GM10266 (cell line): Measurements from ENCODE around the gene TSHR.
A peak's percentile ranks its signal among the peaks of the same experiment; 100 is the strongest.

Experiments used
- DNase-seq: peaks from one replicate; pipeline ENCODE4 v3.0.0; 2012; ENCODE audit errors: extremely low spot score
- TF ChIP-seq, protein P1 (sequence below): IDR thresholded peaks from 2 replicates; pipeline ENCODE4 v1.5.1; 2012; ENCODE audit warnings: mild to moderate bottlenecking, low read depth; ENCODE audit not compliant: control insufficient read depth, insufficient read depth; ENCODE audit errors: missing control alignments

TSHR gene

GRCh38 chr14:81165188-81165587 lies 209.8 kb downstream of the TSHR start:
- TF ChIP-seq, protein P1, sequence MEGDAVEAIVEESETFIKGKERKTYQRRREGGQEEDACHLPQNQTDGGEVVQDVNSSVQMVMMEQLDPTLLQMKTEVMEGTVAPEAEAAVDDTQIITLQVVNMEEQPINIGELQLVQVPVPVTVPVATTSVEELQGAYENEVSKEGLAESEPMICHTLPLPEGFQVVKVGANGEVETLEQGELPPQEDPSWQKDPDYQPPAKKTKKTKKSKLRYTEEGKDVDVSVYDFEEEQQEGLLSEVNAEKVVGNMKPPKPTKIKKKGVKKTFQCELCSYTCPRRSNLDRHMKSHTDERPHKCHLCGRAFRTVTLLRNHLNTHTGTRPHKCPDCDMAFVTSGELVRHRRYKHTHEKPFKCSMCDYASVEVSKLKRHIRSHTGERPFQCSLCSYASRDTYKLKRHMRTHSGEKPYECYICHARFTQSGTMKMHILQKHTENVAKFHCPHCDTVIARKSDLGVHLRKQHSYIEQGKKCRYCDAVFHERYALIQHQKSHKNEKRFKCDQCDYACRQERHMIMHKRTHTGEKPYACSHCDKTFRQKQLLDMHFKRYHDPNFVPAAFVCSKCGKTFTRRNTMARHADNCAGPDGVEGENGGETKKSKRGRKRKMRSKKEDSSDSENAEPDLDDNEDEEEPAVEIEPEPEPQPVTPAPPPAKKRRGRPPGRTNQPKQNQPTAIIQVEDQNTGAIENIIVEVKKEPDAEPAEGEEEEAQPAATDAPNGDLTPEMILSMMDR, result no peak
- no peak for DNase-seq

- TF ChIP-seq, protein P1, result no peak
- no peak for DNase-seq
Measured at GRCh38 chr14:81166121-81166520, 210.7 kb downstream of the TSHR start.

- TF ChIP-seq, protein P1, result no peak
- DNase-seq, result no peak
Measured at GRCh38 chr14:81169267-81169666, 213.8 kb downstream of the TSHR start.

GRCh38 chr14:81169711-81170103 lies 214.3 kb downstream of the TSHR start:
- DNase-seq, result no peak
- TF ChIP-seq, protein P1, result no peak

DNA sequence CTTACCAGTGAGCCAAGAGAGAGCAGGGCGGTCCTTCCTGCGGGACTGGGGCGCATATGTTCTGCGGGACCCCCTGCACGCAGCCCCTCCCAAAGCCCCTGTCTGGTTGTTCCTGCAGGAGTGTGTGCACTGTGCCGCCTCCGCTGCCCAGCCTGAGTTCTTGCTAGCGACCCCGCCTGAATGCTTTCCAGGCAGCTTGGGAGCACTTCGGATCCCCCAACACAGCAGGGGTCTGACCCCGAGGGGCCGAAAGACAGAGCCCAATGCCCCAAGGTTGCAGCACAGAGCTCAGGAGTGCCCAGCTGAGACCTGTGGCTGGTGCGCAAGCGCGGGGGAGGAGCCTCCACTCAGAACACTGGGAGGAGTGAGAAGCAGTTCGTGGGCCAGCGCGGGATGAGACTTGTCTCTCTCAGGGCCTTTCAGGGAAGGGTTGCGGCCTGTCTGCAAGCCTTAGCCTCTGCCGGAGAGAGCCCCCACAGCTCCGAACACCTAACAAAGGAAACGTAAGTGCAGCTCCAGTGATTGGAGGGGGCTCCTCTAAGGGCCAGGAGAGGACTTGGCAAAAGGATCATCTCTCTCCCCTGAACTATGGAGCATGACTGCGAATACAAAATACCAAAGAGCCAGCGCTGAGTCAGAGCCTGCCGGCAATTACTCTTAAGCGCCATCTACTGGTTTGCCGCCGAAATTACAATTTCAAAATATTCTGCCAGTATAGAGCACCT lies 214.8 kb downstream of the TSHR start:
- TF ChIP-seq, protein P1, result peak; percentile 85
- DNase-seq, result peak; percentile 75

- TF ChIP-seq, protein P1, result no peak
- no peak for DNase-seq
Measured at GRCh38 chr14:81170829-81171195, 215.4 kb downstream of the TSHR start.

DNA sequence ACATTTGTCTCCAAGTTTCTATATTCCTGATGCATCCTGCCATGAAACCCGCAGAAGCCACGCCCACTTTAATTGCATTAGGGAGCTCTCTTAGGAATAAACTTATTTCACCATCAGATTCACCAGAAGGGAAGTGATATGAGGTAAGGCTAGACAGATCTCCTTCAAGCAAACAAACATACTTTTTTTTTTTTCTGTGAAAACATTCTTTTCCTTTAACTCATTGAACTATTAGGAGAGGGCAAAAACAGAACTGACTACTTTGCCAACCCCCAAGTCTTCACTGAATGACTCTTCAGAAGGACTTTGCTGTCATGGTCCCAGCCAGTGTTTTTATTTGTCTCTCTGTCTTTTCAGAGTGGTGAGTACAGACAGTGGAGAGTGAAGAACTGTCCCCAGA lies 216.9 kb downstream of the TSHR start:
- TF ChIP-seq, protein P1, result no peak
- no peak for DNase-seq
